Measurements from ENCODE around the gene MTFR2.
"Not testable (repeated sequence)": the region's sequence is repeated elsewhere in the genome, so short reads cannot be mapped to it uniquely, and the experiment has no call there.

Gene MTFR2

DNA sequence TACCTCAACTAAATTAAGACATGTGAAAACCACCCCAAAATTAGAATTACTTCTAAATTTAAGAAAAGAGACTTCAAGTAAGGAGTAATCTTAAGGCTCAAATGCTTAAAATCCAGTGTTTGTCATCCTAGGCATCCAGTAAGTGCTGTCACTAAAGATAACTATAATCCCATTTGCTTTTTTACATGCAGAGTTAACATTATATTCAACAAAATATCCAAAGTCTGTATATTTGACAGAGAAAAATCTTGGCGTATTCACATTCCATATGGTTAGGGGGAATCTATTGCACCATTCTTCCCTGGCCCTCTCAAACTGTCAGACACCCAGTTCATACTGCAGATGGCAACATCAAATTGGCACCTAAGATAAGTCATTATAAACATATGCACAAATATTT lies 17.4 kb downstream of the MTFR2 start:
- no peak for DNase-seq

GRCh38 chr6:136230219-136230853 lies 19.8 kb downstream of the MTFR2 start:
- DNase-seq = no peak

GRCh38 chr6:136228814-136229213 lies 21.3 kb downstream of the MTFR2 start:
- no peak for DNase-seq

DNA sequence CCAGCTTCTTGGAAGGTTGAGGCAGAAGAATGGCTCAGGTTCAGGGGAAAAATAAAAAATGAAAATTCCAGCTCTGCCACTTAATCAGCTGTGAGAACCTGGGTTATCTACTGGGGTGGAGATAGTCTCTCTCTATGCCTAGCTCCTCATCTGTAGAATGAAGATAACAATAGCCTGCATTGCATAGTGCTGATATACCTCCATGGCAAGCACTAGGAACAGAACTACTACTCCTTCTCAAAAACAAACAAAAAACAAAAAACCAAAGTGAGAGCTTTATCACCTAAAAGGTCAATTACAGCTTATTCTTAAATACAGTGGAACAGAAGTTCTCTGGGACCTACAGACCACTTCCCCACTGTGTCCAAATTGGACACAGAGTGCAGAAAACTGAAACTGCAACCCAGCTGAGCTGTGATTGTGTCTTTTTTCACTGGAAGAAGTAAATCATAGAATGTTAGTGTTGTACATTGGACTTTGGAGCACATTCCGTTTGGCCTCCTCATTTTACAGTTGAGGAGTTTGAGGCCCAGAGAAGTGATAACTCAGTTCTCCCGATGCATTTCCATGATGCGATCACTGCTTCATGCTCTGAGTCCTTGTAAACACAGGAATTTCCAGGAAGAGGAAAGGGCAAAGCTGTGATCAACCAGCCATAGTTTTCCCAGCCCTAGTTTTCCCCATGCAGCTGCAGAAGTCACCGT lies 23.3 kb downstream of the MTFR2 start:
- DNase-seq = no peak

GRCh38 chr6:136226027-136226673 lies 24.0 kb downstream of the MTFR2 start:
- peak; percentile 53 for DNase-seq

- peak; percentile 46 for DNase-seq
Measured at GRCh38 chr6:136225496-136225895, 24.6 kb downstream of the MTFR2 start.

GRCh38 chr6:136224974-136225373 lies 25.1 kb downstream of the MTFR2 start:
- not testable (repeated sequence) for DNase-seq

GRCh38 chr6:136216503-136217401 lies 33.4 kb downstream of the MTFR2 start:
- no peak for DNase-seq

DNA sequence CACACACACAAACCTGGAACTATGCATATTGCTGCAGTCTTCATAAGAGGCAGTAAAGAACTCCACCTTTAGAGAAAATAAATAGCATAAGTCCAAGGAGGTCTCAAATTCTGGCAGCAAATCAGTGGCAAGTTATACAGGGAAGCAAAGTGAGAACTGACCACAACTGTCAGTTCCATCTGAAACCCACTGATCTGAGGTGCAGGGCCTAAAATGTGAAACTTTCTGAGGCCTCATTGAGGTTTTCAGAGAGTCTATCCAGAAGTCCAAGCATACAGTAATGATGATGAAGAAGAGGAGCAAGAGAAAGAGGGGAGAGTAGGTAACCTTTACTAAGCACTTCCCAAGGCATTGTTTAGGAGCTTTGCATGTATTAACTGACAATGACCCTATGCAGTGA lies 36.3 kb downstream of the MTFR2 start:
- DNase-seq = no peak

- no peak for DNase-seq
Measured at GRCh38 chr6:136213012-136213539, 37.0 kb downstream of the MTFR2 start.

DNA sequence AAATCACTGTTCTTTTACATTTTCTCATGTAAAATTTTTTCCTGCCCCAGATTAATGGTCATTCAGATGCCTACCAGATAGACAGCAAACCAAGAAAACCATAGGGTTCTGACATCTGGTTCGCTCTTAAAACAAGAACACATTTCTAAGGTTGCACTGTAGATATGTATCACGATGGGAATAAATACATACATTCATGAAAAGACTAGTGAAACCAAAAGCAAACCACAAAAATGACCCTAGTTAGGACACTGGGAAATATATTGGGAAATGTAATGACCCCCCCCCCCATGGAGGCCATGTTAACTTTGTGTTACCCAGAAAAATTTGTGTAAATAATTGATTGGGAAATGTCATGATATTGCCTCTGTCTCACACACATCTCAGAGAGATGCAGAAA lies 37.5 kb downstream of the MTFR2 start:
- no peak for DNase-seq

- DNase-seq = no peak
Measured at GRCh38 chr6:136210398-136211165, 39.5 kb downstream of the MTFR2 start.

GRCh38 chr6:136209496-136209895 lies 40.6 kb downstream of the MTFR2 start:
- DNase-seq = no peak

DNA sequence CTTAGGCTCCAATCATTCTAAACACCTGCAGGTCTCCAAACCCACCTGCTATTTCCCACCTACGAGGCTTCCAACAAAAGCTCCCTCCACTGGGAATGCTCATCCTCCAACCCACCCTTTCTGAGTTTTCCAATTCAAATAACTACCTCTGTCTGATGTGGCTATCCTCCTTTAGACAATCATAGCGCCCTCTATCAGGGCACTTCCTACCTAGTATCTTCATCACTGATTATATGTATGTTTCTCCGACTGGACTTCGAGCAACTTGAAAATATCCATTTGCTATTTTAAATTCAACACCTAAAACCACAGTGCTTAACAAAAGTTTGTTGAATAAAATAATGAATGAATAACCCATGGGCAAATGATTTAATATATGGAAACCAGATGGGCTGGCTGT lies 41.3 kb downstream of the MTFR2 start:
- no peak for DNase-seq

DNA sequence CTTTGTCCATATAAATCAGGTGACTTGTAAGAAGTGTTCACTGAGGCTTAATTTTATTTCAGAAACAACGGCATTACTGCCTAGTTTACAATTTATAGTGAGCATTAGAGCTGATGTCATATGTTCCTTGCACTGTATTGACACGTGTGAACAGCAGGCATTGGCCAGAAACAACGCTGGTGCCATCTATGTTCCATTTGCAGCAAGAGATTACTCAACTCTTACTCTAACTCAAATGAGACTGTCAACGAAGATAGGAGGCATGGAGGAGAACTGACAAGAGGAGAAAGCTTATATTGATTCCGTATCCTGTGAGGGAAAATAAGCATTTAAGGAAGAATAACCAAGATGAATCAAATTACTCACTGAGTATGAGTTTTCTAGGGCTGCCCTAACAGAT lies 48.4 kb downstream of the MTFR2 start:
- no peak for DNase-seq

DNA sequence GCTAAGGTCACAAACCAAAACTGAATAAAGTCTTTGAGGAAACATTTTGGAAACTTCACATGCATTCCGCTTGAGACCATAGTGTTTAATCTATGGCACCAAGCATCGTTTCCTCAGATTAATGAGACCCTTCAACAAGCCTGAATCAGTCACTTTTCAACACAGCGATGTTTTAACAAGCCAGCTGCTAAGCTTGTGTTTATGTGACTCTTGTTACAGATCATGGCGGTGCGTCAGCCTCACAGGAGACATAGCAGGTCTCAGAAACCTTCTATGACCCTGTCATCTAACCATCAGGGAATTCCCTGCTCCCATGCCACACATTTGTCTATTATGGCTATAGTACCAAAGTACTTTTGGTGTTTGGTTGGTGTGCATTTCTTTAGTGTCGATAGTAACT lies 57.2 kb downstream of the MTFR2 start:
- no peak for DNase-seq

GRCh38 chr6:136191606-136192312 lies 58.4 kb downstream of the MTFR2 start:
- DNase-seq = no peak

- DNase-seq = no peak
Measured at GRCh38 chr6:136189104-136189503, 61.0 kb downstream of the MTFR2 start.

DNA sequence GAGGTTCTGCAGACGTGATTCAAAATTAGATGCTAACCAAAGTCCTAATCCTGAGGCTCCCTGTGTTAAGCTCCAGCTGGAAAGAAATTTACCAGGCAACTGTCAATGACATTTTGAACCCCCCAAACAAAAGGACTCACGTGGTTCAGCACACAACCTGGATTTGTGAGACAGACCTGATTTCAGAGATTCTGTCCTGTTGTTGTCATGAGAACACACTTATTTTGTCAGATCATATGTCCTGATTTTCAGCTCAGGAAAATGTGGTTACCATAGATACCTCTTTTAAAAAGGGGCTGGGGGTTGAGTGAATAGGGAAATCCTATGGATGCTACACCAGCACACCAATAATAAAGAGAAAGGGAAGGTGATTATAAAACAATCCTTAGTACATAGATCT lies 61.6 kb downstream of the MTFR2 start:
- DNase-seq = no peak

GRCh38 chr6:136186363-136186762 lies 63.7 kb downstream of the MTFR2 start:
- DNase-seq = no peak

DNA sequence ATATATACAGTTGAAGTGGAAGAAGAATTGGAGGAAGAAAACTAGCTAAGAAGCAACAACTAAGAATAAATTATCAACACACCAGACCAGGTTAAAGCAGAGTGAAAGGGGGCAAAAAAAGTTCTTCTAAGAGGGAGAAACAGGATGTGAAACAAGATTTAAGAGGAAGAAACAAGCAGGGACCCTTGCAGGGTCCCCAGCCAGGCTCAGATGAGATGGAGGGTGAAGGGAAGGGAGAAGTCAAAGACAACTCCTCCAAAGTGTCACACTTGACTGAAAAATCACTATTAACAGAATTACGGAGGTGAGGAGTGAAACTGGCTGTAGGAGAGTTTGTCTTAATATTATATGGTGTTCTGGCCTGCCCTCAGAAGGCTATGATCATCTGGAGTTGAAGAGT lies 65.4 kb downstream of the MTFR2 start:
- DNase-seq = no peak

GRCh38 chr6:136181861-136182260 lies 68.2 kb downstream of the MTFR2 start:
- no peak for DNase-seq
